Pancreas (tissue), 10 donors: ENCODE results near the gene ACTG2. TPM values are rescaled to one million over a fixed set of nuclear protein-coding genes. Genes with fewer than 3 reads are reported as not detected.
A peak's percentile ranks its signal among the peaks of the same experiment; 100 is the strongest.

Experiments used
- ATAC-seq, 4 donors: fragments of 200-7000 bp; cut with Tn5 transposase; one replicate each; pipeline versions ENCODE4 v1.8.0 to v1.9.1; 2020; ENCODE audit warnings: mild to moderate bottlenecking in 4 of 4, moderate library complexity in 4 of 4
- DNase-seq, 6 donors: peaks; one replicate each; pipeline ENCODE4 v3.0.0-alpha.2; 2020
- FAIRE-seq: peaks from 2 replicates; lab custom pipeline; 2012; peaks lifted over from hg19 to GRCh38; lab: Jason Lieb, UNC
- H3K27ac ChIP-seq, 4 donors: fragments of 200-600 bp; sonication (generic); 1 replicate in 3 of 4; 2 replicates in 1 of 4; pipeline versions ENCODE4 v1.5.0 to v1.8.0; 2020
- H3K27me3 ChIP-seq, 4 donors: fragments of 200-600 bp; one replicate each; pipeline ENCODE4 v1.8.0; 2021
- H3K36me3 ChIP-seq, 3 donors: fragments of 200-600 bp; sonication (generic) in 1 of 3; one replicate each; pipeline versions ENCODE4 v1.5.0 to v1.8.0; 2020 to 2021
- H3K4me1 ChIP-seq, 3 donors: fragments of 200-600 bp; one replicate each; pipeline ENCODE4 v1.8.0; 2021
- H3K4me3 ChIP-seq, 4 donors: fragments of 200-600 bp; sonication (generic) in 2 of 4; one replicate each; pipeline versions ENCODE4 v1.5.0 to v1.8.0; 2020 to 2021
- H3K9me3 ChIP-seq, 4 donors: fragments of 200-600 bp; one replicate each; pipeline ENCODE4 v1.8.0; 2021
- CTCF ChIP-seq, 4 donors: fragments of 200-600 bp; sonication (generic) in 3 of 4; IDR thresholded peaks; one replicate each; pipeline versions ENCODE4 v1.5.0 to v1.8.0; 2021; ENCODE audit warnings: antibody characterized with exemption in 4 of 4
- WGBS, 2 donors: extraction: QIAGEN DNeasy Blood & Tissue Kit; methylation state at CpG; one replicate each; pipeline ENCODE4 v1.1.7; 2013; 5-methylcytosine and 5-hydroxymethylcytosine counted together
- intact Hi-C, 3 donors: fragments of 100-400 bp; cut with DNase I; formaldehyde crosslinking; loops; one replicate each; pipeline versions ENCODE4 v1.11.1 to v1.14.2; 2022
- polyA plus RNA-seq, 2 donors: library from polyadenylated mRNA; stranded (reverse); fragments of 200-250 nt; gene quantifications; one replicate each; pipeline ENCODE4 v1.2.3, GENCODE V29; 2013
- total RNA-seq, 6 donors: library from RNA; stranded (reverse); fragmentation: NEBNext Ultra II Directional in 4 of 6; extraction: Animal tissue kit (Norgen Biotek cat#: 25700) in 4 of 6; gene quantifications; one replicate each; pipeline versions ENCODE4 v1.2.1 to v1.2.4, GENCODE V29; 2021 to 2023
- donor health status: healthy with polysubstance abuse.
- donor health status: DM: no; HTN: no; CAD: no; lungs with moderate emphysema.
- donor health status: DM: no; HTN: no; CAD: no.
- donor health status: control.
- donor health status: control.
- donor health status: Bipolar disorder and iron deficiency.
- donor health status: DM: yes; HTN: yes; CAD: no.
- donor health status: DM: no; HTN: no; CAD: no.
- donor health status: DM: no; HTN: no; CAD: no.
- donor health status: DM: yes; HTN: yes; CAD: no.

ACTG2 gene
- total and polyA plus RNA-seq, 8 donors, result 0.28 to 76.3 (median 1.7) TPM

GRCh38 chr2:73855526-73855925 lies 37.3 kb upstream of the ACTG2 start:
- intact Hi-C loops, result no loop called here
- ATAC-seq, result no peak
- no peaks in the 10 kb centered on the region for H3K27me3 ChIP-seq
- no peak for DNase-seq
- no peaks in the 10 kb centered on the region for H3K4me1 ChIP-seq
- H3K36me3 ChIP-seq, result peaks cover 0 to 67% (median 0%) of the 10 kb centered on the region in 3 donors
- no peaks in the 10 kb centered on the region for H3K9me3 ChIP-seq
- no peak for TF ChIP-seq CTCF (IDR thresholded peaks at IDR 0.05)
- FAIRE-seq, result no peak
- H3K4me3 ChIP-seq, result no peak overlapping the region
- no peak overlapping the region for H3K27ac ChIP-seq
- WGBS, 2 donors, result 91 to 92% methylated on average over 2 of the region's 2 CpGs

- no peak for TF ChIP-seq CTCF (IDR thresholded peaks at IDR 0.05)
- Histone ChIP-seq H3K9me3 (no peaks in the 10 kb centered on the region), H3K36me3 (peaks cover 0 to 67% (median 0%) of the 10 kb centered on the region in 3 donors), H3K4me1 (no peaks in the 10 kb centered on the region), H3K27ac (no peak overlapping the region), H3K27me3 (no peaks in the 10 kb centered on the region), H3K4me3 (no peak overlapping the region)
- intact Hi-C loops, result no loop called here
- FAIRE-seq, result no peak
- no peak for ATAC-seq
- no peak for DNase-seq
These were observed 36.6 kb upstream of the ACTG2 start for GRCh38 chr2:73856214-73856613.

GRCh38 chr2:73859721-73860586 lies 32.9 kb upstream of the ACTG2 start:
- intact Hi-C loops, result no loop called here
- DNase-seq (no peak), FAIRE-seq (no peak), ATAC-seq (no peak)
- Histone ChIP-seq H3K27me3 (no peaks in the 10 kb centered on the region), H3K36me3 (peaks cover 0 to 38% (median 0%) of the 10 kb centered on the region in 3 donors), H3K4me1 (no peaks in the 10 kb centered on the region), H3K27ac (no peak overlapping the region), H3K9me3 (no peaks in the 10 kb centered on the region), H3K4me3 (no peak overlapping the region)
- TF ChIP-seq CTCF (IDR thresholded peaks at IDR 0.05), result no peak
- WGBS, 2 donors, result 93 to 98% methylated on average over 6 of the region's 6 CpGs

- intact Hi-C loops, result no loop called here
- no peak overlapping the region for H3K4me3 ChIP-seq
- FAIRE-seq (no peak), DNase-seq (no peak), ATAC-seq (peak in 3 of 4 donors; percentile 52 to 68 (median 60))
- H3K36me3 ChIP-seq, result peaks cover 0 to 24% (median 6%) of the 10 kb centered on the region in 3 donors
- no peaks in the 10 kb centered on the region for H3K4me1 ChIP-seq
- TF ChIP-seq CTCF (IDR thresholded peaks at IDR 0.05), result no peak
- H3K27ac ChIP-seq, result peak overlapping the region in 1 of 4 donors; percentile 38
- H3K27me3 ChIP-seq, result no peaks in the 10 kb centered on the region
- no peaks in the 10 kb centered on the region for H3K9me3 ChIP-seq
- WGBS, 2 donors, result 57 to 58% methylated on average over 2 of the region's 2 CpGs
These were observed 29.8 kb upstream of the ACTG2 start for GRCh38 chr2:73862987-73863386.
